Measurements from ENCODE around the gene FBRSL1.
A peak's percentile ranks its signal among the peaks of the same experiment; 100 is the strongest.
"Not testable (repeated sequence)": the region's sequence is repeated elsewhere in the genome, so short reads cannot be mapped to it uniquely, and the experiment has no call there.

The FBRSL1 gene

DNA sequence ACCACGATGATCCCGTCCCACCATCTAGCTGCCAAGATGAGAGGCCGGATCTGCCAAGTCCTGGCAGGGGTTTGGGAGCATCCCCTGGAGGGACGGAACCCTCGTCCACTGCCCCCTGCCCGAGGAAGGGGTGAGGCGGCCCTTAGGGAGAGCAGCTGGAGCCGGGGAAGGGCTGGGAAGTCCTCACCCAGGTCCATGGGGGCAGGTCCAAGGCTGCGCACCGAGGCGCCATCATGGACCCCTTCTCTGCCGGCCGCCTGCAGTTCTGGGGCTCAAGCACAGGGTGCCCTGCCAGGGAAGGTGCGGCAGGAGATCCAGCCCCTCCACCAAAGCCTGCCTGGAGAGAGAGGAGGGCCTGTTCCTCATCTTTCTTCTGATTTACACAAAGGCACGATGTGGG lies 17.6 kb upstream of the FBRSL1 start:
- H3K18ac ChIP-seq (ENCODE audit: low read length) = peak overlapping the region; percentile 38
- H2AK5ac ChIP-seq (ENCODE audit: low read depth, low read length) = no peak overlapping the region
- no peak overlapping the region for H4K91ac ChIP-seq (ENCODE audit: low read depth, low read length, poor library complexity)
- no peaks in the 10 kb centered on the region for H3K79me1 ChIP-seq (ENCODE audit: low read depth, low read length)
- peak overlapping the region; percentile 41 for H2BK12ac ChIP-seq (ENCODE audit: low read length)
- H3K36me3 ChIP-seq (replicated peaks in 1 of 2; ENCODE audit: control insufficient read depth in 2 of 2, insufficient read depth in 2 of 2, low read length in 2 of 2) = no peaks in the 10 kb centered on the region
- WGBS, 2 donors (ENCODE audit: extremely low coverage in 2 of 2, insufficient read length in 2 of 2, insufficient replicate concordance in 1 of 2) = no CpG with 5 or more reads among the region's 15 CpGs
- H3K27me3 ChIP-seq (ENCODE audit: control insufficient read depth in 3 of 3, insufficient read depth in 3 of 3, low read depth in 1 of 3, low read length in 3 of 3) = no peaks in the 10 kb centered on the region
- H3K4me2 ChIP-seq (ENCODE audit: insufficient read depth, low read length, poor library complexity, severe bottlenecking) = no peak overlapping the region
- peaks cover 9 to 10% of the 10 kb centered on the region in 2 donors for H3K9me3 ChIP-seq (replicated peaks in 1 of 2; ENCODE audit: control insufficient read depth in 2 of 2, insufficient read depth in 1 of 2, low read depth in 1 of 2, low read length in 2 of 2)
- no peak overlapping the region for H3K23ac ChIP-seq (ENCODE audit: low read depth, low read length, poor library complexity)
- no peak overlapping the region for H3K4ac ChIP-seq (ENCODE audit: low read length)
- H3K4me3 ChIP-seq (ENCODE audit: low read length in 2 of 2) = no peak overlapping the region
- no peak overlapping the region for H2BK5ac ChIP-seq (ENCODE audit: low read length)
- no peak overlapping the region for H3K27ac ChIP-seq (replicated peaks; ENCODE audit: low read length)
- H4K8ac ChIP-seq (ENCODE audit: low read depth, low read length) = no peak overlapping the region
- no peak overlapping the region for H3K9ac ChIP-seq (ENCODE audit: low read depth, low read length, poor library complexity)
- no peak overlapping the region for H2AFZ ChIP-seq (ENCODE audit: low read length)
- H3K4me1 ChIP-seq (ENCODE audit: control insufficient read depth in 2 of 2, insufficient read depth in 1 of 2, low read depth in 1 of 2, low read length in 2 of 2) = peaks cover 0 to 2% of the 10 kb centered on the region in 2 donors
- no peak for DNase-seq (ENCODE audit: low spot score)
- H2BK15ac ChIP-seq (ENCODE audit: low read length) = no peak overlapping the region
- H2BK120ac ChIP-seq (ENCODE audit: low read depth, low read length) = no peak overlapping the region
- no peak overlapping the region for H3K14ac ChIP-seq (ENCODE audit: low read length)

GRCh38 chr12:132474237-132474741 lies 15.7 kb upstream of the FBRSL1 start:
- no peak overlapping the region for H3K4ac ChIP-seq (ENCODE audit: low read length)
- peaks cover 0 to 7% (median 0%) of the 10 kb centered on the region in 3 experiments for H3K27me3 ChIP-seq (ENCODE audit: control insufficient read depth in 3 of 3, insufficient read depth in 3 of 3, low read depth in 1 of 3, low read length in 3 of 3)
- no peak overlapping the region for H3K4me2 ChIP-seq (ENCODE audit: insufficient read depth, low read length, poor library complexity, severe bottlenecking)
- WGBS, 2 donors (ENCODE audit: extremely low coverage in 2 of 2, insufficient read length in 2 of 2, insufficient replicate concordance in 1 of 2) = no CpG with 5 or more reads among the region's 35 CpGs
- no peaks in the 10 kb centered on the region for H3K4me1 ChIP-seq (ENCODE audit: control insufficient read depth in 2 of 2, insufficient read depth in 1 of 2, low read depth in 1 of 2, low read length in 2 of 2)
- H3K9ac ChIP-seq (ENCODE audit: low read depth, low read length, poor library complexity) = no peak overlapping the region
- DNase-seq (ENCODE audit: low spot score) = no peak
- H4K8ac ChIP-seq (ENCODE audit: low read depth, low read length) = no peak overlapping the region
- H3K36me3 ChIP-seq (replicated peaks in 1 of 2; ENCODE audit: control insufficient read depth in 2 of 2, insufficient read depth in 2 of 2, low read length in 2 of 2) = no peaks in the 10 kb centered on the region
- no peaks in the 10 kb centered on the region for H3K79me1 ChIP-seq (ENCODE audit: low read depth, low read length)
- H3K18ac ChIP-seq (ENCODE audit: low read length) = no peak overlapping the region
- peaks cover 9 to 10% of the 10 kb centered on the region in 2 donors for H3K9me3 ChIP-seq (replicated peaks in 1 of 2; ENCODE audit: control insufficient read depth in 2 of 2, insufficient read depth in 1 of 2, low read depth in 1 of 2, low read length in 2 of 2)
- H3K23ac ChIP-seq (ENCODE audit: low read depth, low read length, poor library complexity) = no peak overlapping the region
- H2BK5ac ChIP-seq (ENCODE audit: low read length) = no peak overlapping the region
- H2AK5ac ChIP-seq (ENCODE audit: low read depth, low read length) = no peak overlapping the region
- no peak overlapping the region for H3K14ac ChIP-seq (ENCODE audit: low read length)
- no peak overlapping the region for H2AFZ ChIP-seq (ENCODE audit: low read length)
- no peak overlapping the region for H3K27ac ChIP-seq (replicated peaks; ENCODE audit: low read length)
- no peak overlapping the region for H3K4me3 ChIP-seq (ENCODE audit: low read length in 2 of 2)
- no peak overlapping the region for H2BK120ac ChIP-seq (ENCODE audit: low read depth, low read length)
- no peak overlapping the region for H2BK15ac ChIP-seq (ENCODE audit: low read length)
- H2BK12ac ChIP-seq (ENCODE audit: low read length) = no peak overlapping the region
- no peak overlapping the region for H4K91ac ChIP-seq (ENCODE audit: low read depth, low read length, poor library complexity)

DNA sequence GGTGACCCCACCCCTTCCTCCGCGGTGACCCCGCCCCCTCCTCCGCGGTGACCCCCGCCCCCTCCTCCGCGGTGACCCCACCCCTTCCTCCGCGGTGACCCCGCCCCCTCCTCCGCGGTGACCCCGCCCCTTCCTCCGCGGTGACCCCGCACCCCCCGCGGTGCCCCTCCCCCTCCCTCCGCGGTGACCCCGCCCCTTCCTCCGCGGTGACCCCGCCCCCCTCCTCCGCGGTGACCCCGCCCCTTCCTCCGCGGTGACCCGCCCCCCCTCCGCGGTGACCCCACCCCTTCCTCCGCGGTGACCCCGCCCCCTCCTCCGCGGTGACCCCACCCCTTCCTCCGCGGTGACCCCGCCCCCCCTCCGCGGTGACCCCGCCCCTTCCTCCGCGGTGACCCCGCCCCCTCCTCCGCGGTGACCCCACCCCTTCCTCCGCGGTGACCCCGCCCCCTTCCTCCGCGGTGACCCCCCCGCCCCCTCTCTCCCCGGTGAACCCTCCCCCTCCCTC lies 15.1 kb upstream of the FBRSL1 start:
- H2BK12ac ChIP-seq (ENCODE audit: low read length); H2BK15ac ChIP-seq (ENCODE audit: low read length); H3K9ac ChIP-seq (ENCODE audit: low read depth, low read length, poor library complexity); H2AFZ ChIP-seq (ENCODE audit: low read length); H4K8ac ChIP-seq (ENCODE audit: low read depth, low read length); H3K4me3 ChIP-seq (ENCODE audit: low read length in 2 of 2); H4K91ac ChIP-seq (ENCODE audit: low read depth, low read length, poor library complexity); H3K27ac ChIP-seq (replicated peaks; ENCODE audit: low read length); H3K4me1 ChIP-seq (ENCODE audit: control insufficient read depth in 2 of 2, insufficient read depth in 1 of 2, low read depth in 1 of 2, low read length in 2 of 2); H3K4ac ChIP-seq (ENCODE audit: low read length); H2AK5ac ChIP-seq (ENCODE audit: low read depth, low read length); H3K4me2 ChIP-seq (ENCODE audit: insufficient read depth, low read length, poor library complexity, severe bottlenecking); H3K14ac ChIP-seq (ENCODE audit: low read length); H2BK120ac ChIP-seq (ENCODE audit: low read depth, low read length); H2BK5ac ChIP-seq (ENCODE audit: low read length); DNase-seq (ENCODE audit: low spot score); H3K9me3 ChIP-seq (replicated peaks in 1 of 2; ENCODE audit: control insufficient read depth in 2 of 2, insufficient read depth in 1 of 2, low read depth in 1 of 2, low read length in 2 of 2); H3K18ac ChIP-seq (ENCODE audit: low read length); H3K36me3 ChIP-seq (replicated peaks in 1 of 2; ENCODE audit: control insufficient read depth in 2 of 2, insufficient read depth in 2 of 2, low read length in 2 of 2); H3K79me1 ChIP-seq (ENCODE audit: low read depth, low read length); H3K23ac ChIP-seq (ENCODE audit: low read depth, low read length, poor library complexity): not testable (repeated sequence)
- no CpG with 5 or more reads among the region's 56 CpGs for WGBS, 2 donors (ENCODE audit: extremely low coverage in 2 of 2, insufficient read length in 2 of 2, insufficient replicate concordance in 1 of 2)
- peaks cover 0 to 13% (median 0%) of the 10 kb centered on the region in 3 experiments for H3K27me3 ChIP-seq (ENCODE audit: control insufficient read depth in 3 of 3, insufficient read depth in 3 of 3, low read depth in 1 of 3, low read length in 3 of 3)

- Histone ChIP-seq H3K4me1 (ENCODE audit: control insufficient read depth in 2 of 2, insufficient read depth in 1 of 2, low read depth in 1 of 2, low read length in 2 of 2) (no peaks in the 10 kb centered on the region), H3K79me1 (ENCODE audit: low read depth, low read length) (no peaks in the 10 kb centered on the region), H4K91ac (ENCODE audit: low read depth, low read length, poor library complexity) (no peak overlapping the region), H3K9me3 (replicated peaks in 1 of 2; ENCODE audit: control insufficient read depth in 2 of 2, insufficient read depth in 1 of 2, low read depth in 1 of 2, low read length in 2 of 2) (peaks cover 9 to 10% of the 10 kb centered on the region in 2 donors), H3K4me3 (ENCODE audit: low read length in 2 of 2) (no peak overlapping the region), H2BK5ac (ENCODE audit: low read length) (peak overlapping the region; percentile 39), H2BK12ac (ENCODE audit: low read length) (no peak overlapping the region), H3K27me3 (ENCODE audit: control insufficient read depth in 3 of 3, insufficient read depth in 3 of 3, low read depth in 1 of 3, low read length in 3 of 3) (peaks cover 0 to 19% (median 0%) of the 10 kb centered on the region in 3 experiments), H2BK120ac (ENCODE audit: low read depth, low read length) (peak overlapping the region; percentile 81), H3K14ac (ENCODE audit: low read length) (peak overlapping the region; percentile 71), H2BK15ac (ENCODE audit: low read length) (peak overlapping the region; percentile 58), H3K27ac (replicated peaks; ENCODE audit: low read length) (no peak overlapping the region), H4K8ac (ENCODE audit: low read depth, low read length) (peak overlapping the region; percentile 43), H3K4ac (ENCODE audit: low read length) (peak overlapping the region; percentile 76), H2AK5ac (ENCODE audit: low read depth, low read length) (peak overlapping the region; percentile 84), H3K18ac (ENCODE audit: low read length) (peak overlapping the region; percentile 80), H3K23ac (ENCODE audit: low read depth, low read length, poor library complexity) (peak overlapping the region; percentile 97), H3K36me3 (replicated peaks in 1 of 2; ENCODE audit: control insufficient read depth in 2 of 2, insufficient read depth in 2 of 2, low read length in 2 of 2) (no peaks in the 10 kb centered on the region), H2AFZ (ENCODE audit: low read length) (no peak overlapping the region), H3K4me2 (ENCODE audit: insufficient read depth, low read length, poor library complexity, severe bottlenecking) (no peak overlapping the region), H3K9ac (ENCODE audit: low read depth, low read length, poor library complexity) (peak overlapping the region; percentile 70)
- no peak for DNase-seq (ENCODE audit: low spot score)
- no CpG with 5 or more reads among the region's 47 CpGs for WGBS, 2 donors (ENCODE audit: extremely low coverage in 2 of 2, insufficient read length in 2 of 2, insufficient replicate concordance in 1 of 2)
These were observed 14.5 kb upstream of the FBRSL1 start for GRCh38 chr12:132475304-132476037.
